Measurements from ENCODE around the gene CSTF1.
"Not testable (repeated sequence)": the region's sequence is repeated elsewhere in the genome, so short reads cannot be mapped to it uniquely, and the experiment has no call there.

Gene CSTF1

DNA sequence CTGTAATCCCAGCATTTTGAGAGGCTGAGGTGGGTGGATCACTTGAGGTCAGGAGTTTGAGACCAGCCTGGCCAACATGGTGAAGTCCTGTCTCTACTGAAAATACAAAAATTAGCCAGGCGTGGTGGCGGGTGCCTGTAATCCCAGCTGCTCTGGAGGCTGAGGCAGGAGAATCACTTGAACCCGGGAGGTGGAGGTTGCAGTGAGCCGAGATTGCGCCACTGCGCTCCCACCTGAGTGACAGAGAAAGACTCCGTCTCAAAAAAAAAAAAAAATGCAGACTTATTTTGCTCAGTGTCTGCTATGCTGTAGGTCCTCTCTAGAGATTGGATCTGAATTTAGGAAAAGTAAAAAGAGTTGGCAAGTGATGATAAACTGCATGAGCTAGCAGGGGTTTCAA lies 18.8 kb downstream of the CSTF1 start:
- not testable (repeated sequence) for DNase-seq

DNA sequence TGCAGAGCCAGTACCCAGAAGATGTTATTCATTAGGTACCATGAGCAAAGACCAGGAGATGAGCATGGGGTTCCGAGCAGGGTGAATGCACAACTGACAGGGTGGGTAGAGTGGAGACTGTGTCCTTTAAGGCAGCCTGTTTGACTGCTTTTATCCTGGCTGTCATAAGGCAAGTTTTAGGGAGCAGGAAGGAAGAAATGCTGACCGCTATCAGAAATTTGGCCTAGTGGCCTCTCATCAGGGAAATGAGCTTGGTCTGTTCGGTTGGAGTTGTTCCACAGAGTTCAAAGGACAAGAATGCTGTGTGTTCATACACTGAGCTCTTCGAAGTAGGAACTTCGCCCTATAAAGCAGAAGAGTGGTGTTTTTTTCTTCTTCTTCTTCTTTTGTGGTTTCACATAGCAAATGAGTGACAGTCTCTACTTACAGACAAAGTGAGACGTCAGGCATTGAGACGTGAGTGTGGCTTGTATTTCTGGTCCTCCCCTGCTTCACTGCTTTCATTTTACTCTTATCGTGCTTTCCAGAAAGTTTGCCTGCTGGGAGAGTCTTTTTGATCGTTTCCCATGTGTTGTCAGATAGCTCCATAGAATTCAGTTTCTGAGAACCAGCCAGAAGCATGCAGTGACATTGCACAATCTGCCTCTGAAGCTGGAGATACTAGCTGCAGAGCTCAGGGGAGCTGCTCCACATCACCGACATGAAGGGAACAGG lies 19.5 kb downstream of the CSTF1 start, which contains the start of gene CASS4:
CASS4 (plus strand) TSS at position 502 of the 714 bp plus-strand sequence; CDS start at position 701, 199 bp downstream.
- DNase-seq = peak; percentile 51

DNA sequence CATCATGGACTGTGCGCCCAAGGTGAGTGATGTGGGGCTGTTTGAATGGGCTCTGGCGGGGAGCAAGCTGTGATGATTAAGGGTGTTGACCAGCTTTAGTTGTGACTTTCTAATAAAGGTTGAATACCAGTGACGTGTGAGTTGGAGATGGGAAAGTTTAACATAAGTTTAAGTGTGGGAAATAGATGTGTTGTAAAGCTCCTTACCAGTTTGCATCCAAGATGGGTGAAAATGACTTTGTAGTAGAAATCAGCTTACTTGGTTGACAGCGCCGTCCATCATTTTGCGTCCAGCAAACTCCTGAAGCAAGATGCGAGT lies 20.0 kb downstream of the CSTF1 start:
- DNase-seq = no peak

DNA sequence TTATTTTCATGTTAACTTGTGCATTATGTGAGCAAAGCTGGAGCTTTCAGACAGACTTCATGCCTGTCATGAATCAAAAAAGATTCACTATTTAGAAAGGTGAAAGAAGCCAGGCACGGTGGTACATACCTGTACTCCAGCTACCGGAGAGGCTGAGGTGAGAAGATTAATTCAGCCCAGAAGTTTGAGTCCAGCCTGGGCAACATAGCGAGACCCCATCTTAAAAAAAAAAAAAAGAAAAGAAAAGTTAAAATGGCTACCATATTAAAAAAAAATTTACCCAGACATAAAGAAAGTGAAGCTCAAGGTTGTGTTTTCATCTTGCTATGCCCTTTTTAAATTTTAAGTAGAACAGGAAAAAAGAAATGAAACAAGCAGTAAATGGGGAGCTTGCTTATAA lies 20.5 kb downstream of the CSTF1 start:
- DNase-seq = no peak

DNA sequence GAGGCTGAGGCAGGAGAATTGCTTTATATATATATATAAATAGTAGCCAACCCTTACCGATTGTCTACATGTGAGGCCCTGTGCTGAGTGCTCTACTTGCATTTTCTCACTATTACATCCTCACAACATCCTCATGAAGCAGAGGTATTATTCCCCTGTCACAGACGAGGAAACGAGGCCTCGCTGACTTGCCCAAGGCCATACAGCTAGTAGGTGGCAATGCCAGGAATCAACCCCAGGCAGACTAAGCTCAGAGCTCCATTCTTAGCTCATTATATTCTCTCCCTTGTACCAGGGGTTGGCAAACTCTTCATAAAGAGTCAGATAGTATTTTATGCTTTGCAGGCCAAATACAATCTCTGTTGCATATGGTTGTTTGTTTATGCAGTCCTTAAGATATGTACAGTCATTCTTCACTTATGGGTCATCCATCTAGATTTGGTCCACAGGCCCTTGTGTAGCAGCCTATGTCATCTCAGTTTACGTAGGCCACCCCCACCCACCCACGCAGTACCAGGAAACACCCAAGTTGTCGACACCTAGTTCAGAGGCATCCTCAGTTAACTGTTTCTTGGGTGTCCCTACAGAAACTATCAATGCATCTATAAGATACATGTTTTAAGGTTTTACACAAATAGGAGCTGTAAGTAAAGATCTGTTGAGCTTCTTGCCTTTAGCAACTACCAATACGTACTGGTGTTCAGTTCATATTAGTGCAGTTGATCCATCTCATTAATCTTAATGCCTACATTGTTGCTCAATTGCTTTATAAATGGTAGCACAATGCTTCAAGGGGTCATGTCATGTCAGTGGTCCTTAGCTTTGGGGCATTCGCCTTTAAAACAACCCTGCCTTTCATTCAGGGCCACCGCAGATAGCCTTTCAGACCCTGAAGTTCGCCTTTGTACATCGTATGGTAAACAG lies 22.7 kb downstream of the CSTF1 start:
- DNase-seq = peak; percentile 58

DNA sequence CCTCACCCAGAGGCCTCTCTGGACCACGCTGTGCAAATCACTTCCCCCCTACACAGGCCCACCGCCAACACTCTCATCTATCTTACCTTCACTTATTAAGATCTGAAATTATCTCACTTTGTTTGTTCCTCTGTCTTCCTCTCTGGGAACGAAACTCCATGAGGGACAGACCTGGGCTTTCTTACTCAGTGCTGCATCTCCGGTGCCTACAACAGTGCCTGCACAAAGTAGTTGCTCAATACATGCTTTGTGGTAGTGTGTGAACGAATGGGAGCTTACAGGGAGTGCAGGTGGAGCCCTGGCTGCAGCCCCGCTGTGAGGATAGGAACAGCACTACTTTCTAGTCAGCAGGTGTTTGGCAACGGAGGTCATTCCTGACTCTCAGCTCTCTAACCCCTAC lies 25.0 kb downstream of the CSTF1 start:
- DNase-seq = no peak

DNA sequence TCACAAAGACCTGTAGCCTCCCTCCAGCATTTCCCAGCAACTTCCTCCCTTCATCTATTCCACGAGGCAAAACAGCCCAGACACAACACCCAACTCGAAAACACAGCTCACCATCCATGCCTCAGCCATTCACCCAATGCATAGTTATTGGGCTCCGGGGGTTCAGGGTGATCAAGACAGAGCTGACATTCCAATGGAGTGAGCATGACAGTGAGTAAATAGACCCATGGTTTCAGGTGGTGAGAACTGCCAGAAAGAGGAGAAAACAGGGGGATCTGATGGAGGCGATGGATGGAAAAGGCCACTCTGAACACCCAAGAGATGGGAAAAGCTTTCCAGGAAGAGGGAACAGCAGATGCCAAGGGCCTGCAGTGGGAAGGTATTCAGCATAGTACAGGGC lies 25.5 kb downstream of the CSTF1 start:
- DNase-seq = no peak

DNA sequence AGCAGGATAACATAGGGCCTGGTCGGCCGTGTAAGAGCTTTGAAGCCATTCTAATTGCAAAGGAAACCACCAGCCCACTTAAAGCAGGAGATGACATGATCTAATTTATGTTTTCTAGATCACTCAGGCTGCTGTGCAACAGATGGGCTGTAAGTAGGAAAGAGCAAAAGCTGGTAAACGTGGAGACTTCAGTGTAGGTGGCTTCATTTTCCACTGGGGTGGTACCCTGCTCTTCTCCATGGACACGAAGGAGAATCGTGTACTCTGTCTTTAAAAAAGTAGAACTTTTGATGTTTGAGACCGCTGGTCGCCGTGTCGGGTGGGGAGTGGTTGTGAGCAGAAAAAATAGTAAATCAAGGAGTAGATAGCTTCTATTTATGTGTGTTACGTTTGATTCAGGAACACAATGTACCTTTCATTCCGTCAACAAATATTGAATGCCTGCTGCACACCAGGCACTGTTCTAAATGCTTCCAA lies 26.0 kb downstream of the CSTF1 start:
- DNase-seq = no peak

DNA sequence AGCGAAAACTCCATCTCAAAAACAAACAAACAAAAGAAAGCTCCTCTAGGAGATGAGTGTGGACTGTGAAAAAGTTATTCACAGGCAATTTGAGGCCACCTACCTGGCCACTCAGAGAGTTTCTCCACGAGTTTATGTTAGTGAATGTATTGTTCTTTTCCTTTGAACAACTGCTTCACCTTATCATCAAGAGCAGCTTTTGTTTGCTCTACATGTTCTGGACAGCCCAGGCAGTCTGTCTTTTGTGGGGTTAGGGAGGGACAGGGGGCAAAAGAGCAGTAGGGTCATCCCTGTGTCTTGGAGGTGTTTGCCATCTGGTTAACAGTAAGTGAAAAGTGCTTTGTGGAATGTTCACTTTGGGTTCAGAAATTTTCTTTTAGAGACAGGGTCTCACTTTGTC lies 27.6 kb downstream of the CSTF1 start:
- DNase-seq = no peak

DNA sequence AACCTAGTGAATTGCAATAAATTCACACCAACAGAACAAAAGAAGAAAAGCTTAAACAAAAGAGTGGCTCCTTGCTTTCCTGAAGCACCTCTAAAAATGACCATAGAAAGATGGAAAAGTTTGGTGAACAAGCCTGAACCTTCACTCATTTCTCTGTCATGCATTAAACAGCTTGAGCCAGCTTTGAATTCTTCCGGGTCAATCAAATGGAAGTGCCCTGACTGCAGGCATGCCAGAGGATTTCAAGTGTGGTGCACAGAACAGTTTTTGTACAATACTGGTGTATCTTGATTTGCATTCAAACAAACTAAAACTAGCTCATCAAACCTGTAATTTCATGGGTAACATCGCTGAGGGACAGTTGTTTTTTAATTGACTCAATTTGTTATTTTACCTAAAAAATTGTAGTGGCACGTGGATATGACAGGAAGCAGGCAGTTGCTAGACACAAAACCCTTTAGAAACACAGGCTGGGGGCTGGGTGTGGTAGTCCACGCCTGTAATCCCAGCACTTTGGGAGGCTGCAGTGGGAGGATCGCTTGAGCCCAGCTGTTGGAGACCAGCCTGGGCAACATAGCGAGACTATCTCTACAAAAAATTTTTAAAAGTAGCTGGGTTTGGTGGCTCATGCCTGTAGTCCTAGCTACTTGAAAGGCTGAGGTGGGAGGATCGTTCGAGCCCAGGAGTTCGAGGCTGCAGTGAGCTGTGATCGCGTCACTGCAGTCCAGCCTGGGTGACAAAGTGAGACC lies 28.7 kb downstream of the CSTF1 start:
- DNase-seq = no peak

DNA sequence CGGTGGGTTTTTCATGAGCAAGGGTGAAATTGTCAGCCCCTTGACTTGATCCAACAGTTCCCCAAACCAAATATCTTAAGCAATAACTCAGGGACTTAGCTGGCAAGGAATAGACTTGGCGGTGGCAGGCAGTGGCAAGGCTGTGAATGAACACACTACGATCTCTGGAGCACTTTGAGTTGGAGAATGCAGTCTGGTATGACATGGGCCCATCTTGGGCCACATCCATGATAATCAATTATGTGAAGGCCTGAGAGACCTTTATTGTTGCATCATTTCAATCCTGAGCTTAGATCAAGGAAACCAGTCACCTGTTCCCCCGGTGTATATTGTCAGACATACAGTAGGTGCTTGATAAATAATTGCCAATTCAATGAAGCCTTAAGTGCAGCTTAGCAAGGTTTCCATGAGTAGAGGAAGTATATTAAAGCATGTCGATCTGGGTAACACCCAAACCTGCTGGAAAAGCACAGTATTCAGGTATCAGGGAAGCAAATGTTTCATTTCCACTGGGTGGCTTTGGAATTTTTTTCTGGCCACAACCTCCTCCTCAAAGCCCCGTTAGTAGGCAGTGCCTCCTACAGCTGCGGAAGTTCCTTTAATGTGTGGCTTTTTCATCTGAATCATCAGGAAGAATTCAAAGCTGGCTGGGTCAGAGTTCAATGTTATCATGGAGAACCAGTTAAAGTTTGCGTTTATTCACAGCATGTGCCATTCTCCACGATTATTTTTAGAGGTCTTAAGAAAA lies 29.8 kb downstream of the CSTF1 start:
- DNase-seq = no peak

DNA sequence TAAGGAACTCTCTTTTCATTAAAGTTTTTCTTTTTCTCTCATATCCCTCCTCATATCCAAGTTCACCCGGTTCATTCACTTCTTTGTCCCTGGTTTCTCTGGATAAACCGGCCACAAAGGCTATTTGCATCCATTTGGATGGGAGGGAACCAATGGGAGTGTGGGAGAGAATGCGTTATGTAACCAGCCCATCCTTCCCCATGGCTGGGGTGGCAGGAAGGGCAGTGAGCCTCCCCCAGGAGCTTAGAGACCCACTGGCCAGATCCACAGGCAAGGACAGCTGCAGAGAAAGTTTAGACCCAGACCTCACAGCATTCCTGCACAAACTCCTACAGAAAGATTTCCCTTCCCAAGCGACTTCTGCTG lies 30.4 kb downstream of the CSTF1 start:
- no peak for DNase-seq

DNA sequence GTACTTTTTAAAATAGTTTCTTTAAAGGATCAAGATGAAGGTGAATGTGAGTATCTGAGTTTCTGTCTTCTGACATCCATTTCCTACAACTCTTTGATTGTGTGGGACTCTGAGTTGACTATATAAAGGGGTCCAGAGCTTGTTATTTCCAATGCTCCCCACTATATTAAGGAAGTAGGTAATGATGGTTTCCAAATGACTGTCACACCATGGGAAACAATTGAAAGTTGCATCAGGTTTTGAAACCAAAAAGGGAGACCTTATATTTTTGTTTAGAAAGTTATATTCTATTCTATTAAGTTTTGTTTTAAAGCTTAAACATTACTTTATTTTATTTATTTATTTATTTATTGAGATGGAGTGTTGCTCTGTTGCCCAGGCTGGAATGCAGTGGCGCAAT lies 30.8 kb downstream of the CSTF1 start:
- no peak for DNase-seq

DNA sequence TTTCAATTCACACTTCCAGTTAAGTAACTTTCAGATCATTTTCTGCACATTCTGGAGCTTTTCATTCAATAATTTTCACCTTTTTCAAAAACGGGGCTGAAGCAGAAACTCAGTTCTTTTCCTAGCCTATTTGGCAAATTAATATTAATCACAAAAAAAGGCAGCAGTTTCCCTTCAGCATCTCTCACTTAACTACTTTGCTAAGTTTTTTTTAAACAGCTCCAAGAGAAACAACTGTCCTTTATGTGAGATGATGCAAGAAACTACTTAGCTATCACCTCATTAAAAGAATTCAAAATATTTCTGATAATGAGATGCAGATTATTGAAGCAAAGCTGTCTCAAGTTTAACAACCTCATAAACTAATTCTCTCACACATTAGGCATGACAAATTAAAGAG lies 31.4 kb downstream of the CSTF1 start:
- DNase-seq = no peak

DNA sequence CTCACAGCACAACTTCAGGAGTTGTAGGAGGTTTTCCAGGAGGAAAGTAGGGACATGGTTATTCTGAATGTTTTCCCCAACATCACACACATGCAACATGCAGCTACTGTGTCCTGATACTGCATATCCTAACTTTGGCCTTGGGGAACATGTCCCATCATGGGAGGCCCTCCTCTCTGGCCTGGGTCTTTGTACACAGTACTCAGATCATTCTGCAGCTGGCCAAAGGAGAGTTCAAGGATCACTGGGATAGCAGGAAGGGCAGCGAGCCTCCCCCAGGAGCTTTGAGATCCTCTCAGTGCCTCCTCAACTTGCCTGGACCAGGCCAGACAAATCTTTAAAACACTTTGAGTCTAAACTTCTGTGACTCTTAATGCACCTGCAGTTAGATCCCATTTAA lies 32.5 kb downstream of the CSTF1 start:
- DNase-seq = no peak

DNA sequence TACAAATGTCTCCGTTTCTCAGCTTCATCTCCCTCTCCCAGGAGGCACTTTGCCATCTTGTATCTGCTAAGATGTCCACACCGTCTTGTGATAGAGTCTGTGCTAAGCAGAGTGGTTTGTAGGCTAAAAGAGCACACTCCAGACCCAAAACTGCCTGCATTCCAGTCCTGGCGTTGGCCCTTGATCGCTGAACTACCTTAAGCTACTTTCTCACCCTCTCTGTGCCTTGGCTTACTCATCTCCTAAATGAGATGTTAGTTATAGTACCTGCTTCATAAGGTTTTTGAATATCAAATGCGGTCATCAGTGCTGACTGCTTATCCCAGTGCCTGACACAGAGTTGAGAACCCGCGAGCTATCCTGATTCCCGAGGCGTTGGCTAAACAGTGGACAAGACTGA lies 33.6 kb downstream of the CSTF1 start:
- DNase-seq = no peak

DNA sequence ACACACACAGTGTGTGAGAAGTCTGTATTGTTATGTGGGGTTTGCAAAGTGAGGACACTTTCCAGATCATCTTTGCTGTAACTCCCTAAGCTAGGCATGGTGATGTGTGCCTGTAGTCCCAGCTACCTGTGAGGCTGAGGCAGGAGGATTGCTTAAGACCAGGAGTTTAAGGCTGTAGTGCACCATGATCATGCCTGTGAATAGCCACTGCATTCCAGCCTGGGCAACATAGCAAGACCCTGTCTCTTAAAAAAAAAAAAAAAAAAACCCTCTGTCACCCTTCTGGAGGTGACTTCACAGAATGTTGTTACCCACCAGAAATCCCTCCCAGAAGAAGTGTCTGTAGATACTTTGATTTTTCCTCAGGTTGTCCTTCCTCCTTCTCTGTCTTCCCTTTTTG lies 34.5 kb downstream of the CSTF1 start:
- no peak for DNase-seq

DNA sequence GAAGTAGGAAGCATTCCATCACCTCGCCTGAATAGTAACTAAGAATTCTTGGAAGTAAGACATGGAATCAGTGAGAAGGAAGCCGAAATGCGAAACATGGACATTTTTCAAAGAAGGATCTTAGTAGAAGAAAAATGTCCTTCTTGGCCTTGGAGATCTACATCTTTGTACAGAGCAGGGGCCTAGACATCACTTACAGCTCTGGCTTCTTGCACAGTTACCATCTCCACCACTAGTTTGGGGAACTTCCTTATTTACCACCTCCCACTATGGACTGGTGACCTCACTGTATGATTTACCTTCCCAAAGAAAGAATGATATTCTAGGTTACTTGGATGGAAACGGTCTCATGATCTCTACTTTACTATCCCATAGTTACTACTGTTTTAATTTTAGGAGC lies 35.4 kb downstream of the CSTF1 start:
- DNase-seq = no peak

DNA sequence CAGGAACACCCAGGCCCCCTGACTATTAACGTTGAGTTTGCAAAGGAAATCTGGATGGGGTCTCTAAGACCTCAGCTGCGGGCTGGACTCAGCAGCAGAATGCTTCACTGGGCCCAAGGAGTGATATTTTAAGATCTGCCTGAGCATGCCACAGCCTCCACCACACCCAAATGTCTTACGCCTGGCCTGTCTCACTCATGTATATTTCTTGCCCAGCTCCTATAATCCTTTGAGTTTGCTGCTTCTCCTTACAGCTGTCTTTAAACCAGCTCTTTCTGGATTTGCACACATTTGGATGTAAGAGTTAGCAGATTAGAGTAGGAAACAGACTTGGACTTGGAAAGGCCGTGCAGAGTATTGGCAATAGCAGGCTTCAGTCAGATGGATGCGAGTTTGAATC lies 36.0 kb downstream of the CSTF1 start:
- no peak for DNase-seq

DNA sequence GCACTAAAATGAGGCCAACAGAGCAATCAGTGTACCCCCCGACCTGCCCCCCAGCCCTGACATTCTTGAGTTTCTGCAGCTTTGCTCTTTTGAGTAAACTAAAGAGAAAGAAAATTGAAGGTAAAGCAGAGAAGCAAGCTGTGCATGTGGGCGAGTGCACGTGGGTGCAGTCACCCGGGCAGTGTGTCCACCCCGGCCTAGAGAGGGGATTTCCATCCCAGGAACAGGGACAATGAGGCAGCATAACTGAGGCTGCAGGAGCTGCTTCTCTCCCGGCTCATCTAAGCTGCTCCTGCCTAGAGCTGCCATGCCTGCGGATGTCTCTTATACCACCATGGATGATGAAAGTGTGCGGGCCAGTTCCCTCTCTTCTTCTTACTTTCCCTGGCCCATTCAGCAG lies 36.4 kb downstream of the CSTF1 start:
- no peak for DNase-seq

DNA sequence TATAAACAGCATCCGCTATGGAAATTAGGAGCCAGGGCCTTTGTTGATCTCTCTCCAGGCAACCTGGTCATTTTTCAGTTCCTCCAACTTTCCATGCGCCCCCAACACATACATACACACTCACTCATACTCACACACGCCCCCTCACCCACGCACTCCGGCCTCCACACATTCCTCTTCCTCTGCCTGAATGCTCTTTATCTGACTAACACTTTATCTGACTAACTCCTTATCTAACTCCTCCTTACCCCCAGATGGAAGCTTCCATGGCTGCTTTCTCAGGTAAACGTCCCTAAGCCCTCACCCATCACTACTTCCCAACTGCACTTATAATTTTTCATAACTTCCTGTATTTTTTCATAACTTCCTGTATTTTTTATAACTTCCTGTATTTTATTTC lies 37.1 kb downstream of the CSTF1 start:
- DNase-seq = no peak

DNA sequence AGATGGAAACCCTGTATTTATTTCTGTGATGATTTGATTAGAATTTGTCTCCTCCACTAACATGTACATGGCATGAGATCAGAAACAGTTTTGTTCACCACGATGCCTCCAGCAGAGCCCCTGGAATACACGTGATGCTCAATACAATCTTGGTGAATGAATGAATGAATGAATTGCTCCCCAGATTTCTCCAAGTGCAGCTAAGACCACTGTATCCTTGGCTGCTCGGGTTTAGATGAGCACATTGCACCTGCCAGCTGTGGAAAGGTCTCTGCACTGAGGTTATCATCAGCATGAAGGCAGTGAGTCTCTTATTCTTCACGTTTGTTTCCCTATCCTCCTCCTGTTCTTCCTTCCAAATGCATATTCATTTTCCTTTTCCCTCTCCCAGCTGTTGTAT lies 37.5 kb downstream of the CSTF1 start:
- DNase-seq = no peak

DNA sequence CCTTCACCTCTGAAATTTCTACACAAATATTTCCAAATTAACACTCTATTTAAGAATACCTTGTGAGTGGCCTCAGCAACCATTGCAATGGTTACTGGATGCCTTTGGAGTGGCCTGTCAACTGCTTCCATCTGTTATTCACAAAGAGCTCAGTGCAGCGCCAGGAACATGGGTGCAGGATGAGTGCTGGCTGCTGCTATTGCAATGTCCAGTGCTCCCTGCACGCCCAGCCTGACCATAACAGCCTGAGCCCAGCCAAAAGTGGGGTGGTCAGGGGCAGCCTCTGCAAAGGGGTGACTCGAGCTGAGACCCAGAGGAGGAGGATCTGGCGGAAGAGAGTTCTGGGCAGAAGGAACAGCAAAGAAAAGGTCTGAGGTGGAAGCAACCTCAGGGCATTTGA lies 38.0 kb downstream of the CSTF1 start:
- no peak for DNase-seq
